Stomach (tissue), 4 donors: ENCODE measurements around the gene NOTCH4.

Experiments used
- CTCF ChIP-seq, 7 experiments: fragments of 450-650 bp in 4 of 7; fragments of 200-600 bp in 3 of 7; sonication (generic) in 3 of 7; IDR thresholded peaks; one replicate each; pipeline ENCODE4 v1.5.1; 2016 to 2019; ENCODE audit warnings: antibody characterized with exemption in 7 of 7, control low read depth in 2 of 7, mild to moderate bottlenecking in 1 of 7
- POLR2A ChIP-seq, 4 donors: fragments of 450-650 bp; IDR thresholded peaks; one replicate each; pipeline ENCODE4 v1.6.1; 2016; ENCODE audit warnings: antibody characterized with exemption in 4 of 4, control low read depth in 2 of 4, mild to moderate bottlenecking in 1 of 4, moderate library complexity in 1 of 4

- TF ChIP-seq CTCF (IDR thresholded peaks at IDR 0.05) (no peak), POLR2A (IDR thresholded peaks at IDR 0.05) (no peak)
These were observed 15.6 kb upstream of the NOTCH4 start for GRCh38 chr6:32239462-32239861.
